GM23248 (cell line): ENCODE measurements around the gene PNKP.

Experiments used
- EZH2 ChIP-seq: fragments of 200-600 bp; sonication (generic); IDR thresholded peaks from 2 replicates; pipeline ENCODE4 v1.6.1; 2018; ENCODE audit warnings: antibody characterized with exemption, mild to moderate bottlenecking; ENCODE audit not compliant: insufficient read depth, poor library complexity, severe bottlenecking
- EZH2phosphoT487 ChIP-seq: fragments of 200-600 bp; sonication (generic); IDR thresholded peaks from 2 replicates; pipeline ENCODE4 v1.6.1; 2018; ENCODE audit warnings: antibody characterized with exemption, moderate library complexity, mild to moderate bottlenecking, low read depth; ENCODE audit not compliant: insufficient read depth

DNA sequence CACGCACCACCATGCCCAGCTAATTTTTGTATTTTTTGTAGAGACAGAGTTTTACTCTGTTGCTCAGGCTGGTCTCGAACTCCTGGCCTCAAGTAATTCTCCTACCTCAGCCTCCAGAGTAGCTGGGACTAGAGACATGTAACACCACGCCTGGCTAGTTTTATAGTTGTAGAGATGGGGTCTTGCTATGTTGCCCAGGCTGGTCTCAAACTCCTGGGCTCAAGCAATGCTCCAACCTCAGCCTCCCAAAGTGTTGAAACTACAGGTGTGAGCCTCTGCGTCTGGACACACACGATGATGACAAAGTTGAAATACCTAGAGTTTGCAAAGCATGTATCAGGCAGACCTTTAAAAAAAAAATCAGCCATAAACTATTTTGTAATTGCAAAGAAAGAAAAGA lies 21.0 kb downstream of the PNKP start:
- TF ChIP-seq EZH2 (no peak), EZH2phosphoT487 (no peak)
